ENCODE data around the gene NOLC1. TPM values are rescaled to one million over a fixed set of nuclear protein-coding genes. Genes with fewer than 3 reads are reported as not detected.
A peak's percentile ranks its signal among the peaks of the same experiment; 100 is the strongest.

Gene NOLC1
- total and polyA plus RNA-seq, 2 of the 13 experiments (the other 11 are each of a cell fraction or from before 2014, with no cell fraction given), result 50.6 to 81.0 TPM

GRCh38 chr10:102133373-102134195 is 18.6 kb upstream of the NOLC1 start (continued):
- TF ChIP-seq, protein P1, sequence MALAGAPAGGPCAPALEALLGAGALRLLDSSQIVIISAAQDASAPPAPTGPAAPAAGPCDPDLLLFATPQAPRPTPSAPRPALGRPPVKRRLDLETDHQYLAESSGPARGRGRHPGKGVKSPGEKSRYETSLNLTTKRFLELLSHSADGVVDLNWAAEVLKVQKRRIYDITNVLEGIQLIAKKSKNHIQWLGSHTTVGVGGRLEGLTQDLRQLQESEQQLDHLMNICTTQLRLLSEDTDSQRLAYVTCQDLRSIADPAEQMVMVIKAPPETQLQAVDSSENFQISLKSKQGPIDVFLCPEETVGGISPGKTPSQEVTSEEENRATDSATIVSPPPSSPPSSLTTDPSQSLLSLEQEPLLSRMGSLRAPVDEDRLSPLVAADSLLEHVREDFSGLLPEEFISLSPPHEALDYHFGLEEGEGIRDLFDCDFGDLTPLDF (CRISPR knock-in tag; IDR thresholded peaks at IDR 0.05), result no peak; the same call in 1 of the 2 replicates
- TF ChIP-seq HNRNPH1 (optimal IDR thresholded peaks at IDR 0.05; ENCODE audit: low read depth, low read length) (no peak), SIX1 (CRISPR knock-in tag; IDR thresholded peaks at IDR 0.05; ENCODE audit: borderline replicate concordance) (no peak), MYPOP (CRISPR knock-in tag; IDR thresholded peaks at IDR 0.05) (no peak), JDP2 (CRISPR knock-in tag; IDR thresholded peaks at IDR 0.05; ENCODE audit: borderline replicate concordance) (no peak), GMEB1 (CRISPR knock-in tag; IDR thresholded peaks at IDR 0.05; ENCODE audit: borderline replicate concordance) (no peak), DMAP1 (CRISPR knock-in tag; IDR thresholded peaks at IDR 0.05) (peak; percentile 99), PBX3 (CRISPR knock-in tag; IDR thresholded peaks at IDR 0.05; ENCODE audit: borderline replicate concordance) (no peak), TBL1XR1 (IDR thresholded peaks at IDR 0.05; ENCODE audit: borderline replicate concordance, low read length, partially characterized antibody) (no peak), ZSCAN29 (CRISPR knock-in tag; conservative IDR thresholded peaks at IDR 0.05) (no peak; the same call in 1 of the 2 replicates), ATRX (CRISPR knock-in tag; IDR thresholded peaks at IDR 0.05; ENCODE audit: borderline replicate concordance) (no peak), ZNF256 (CRISPR knock-in tag; conservative IDR thresholded peaks at IDR 0.05) (no peak; the same call in 1 of the 2 replicates), ZNF574 (CRISPR knock-in tag; IDR thresholded peaks at IDR 0.05) (peak; percentile 59), AGO2 (optimal IDR thresholded peaks at IDR 0.05; ENCODE audit: low read depth, low read length) (peak; percentile 62), HMGA1 (CRISPR knock-in tag; conservative IDR thresholded peaks at IDR 0.05) (no peak), PAF1 (CRISPR knock-in tag; IDR thresholded peaks at IDR 0.05) (no peak), ZNF382 (CRISPR knock-in tag; IDR thresholded peaks at IDR 0.05; ENCODE audit: borderline replicate concordance) (no peak)
- TF ChIP-seq, protein P2, sequence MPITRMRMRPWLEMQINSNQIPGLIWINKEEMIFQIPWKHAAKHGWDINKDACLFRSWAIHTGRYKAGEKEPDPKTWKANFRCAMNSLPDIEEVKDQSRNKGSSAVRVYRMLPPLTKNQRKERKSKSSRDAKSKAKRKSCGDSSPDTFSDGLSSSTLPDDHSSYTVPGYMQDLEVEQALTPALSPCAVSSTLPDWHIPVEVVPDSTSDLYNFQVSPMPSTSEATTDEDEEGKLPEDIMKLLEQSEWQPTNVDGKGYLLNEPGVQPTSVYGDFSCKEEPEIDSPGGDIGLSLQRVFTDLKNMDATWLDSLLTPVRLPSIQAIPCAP (CRISPR knock-in tag; IDR thresholded peaks at IDR 0.05; ENCODE audit: low read depth), result no peak

Data from HepG2 (cell line).